Nephron (organoid): Measurements from ENCODE around the gene BTBD8.

Experiments
- H3K27ac Mint-ChIP-seq, 3 experiments: 2 replicates each; pipeline ENCODE4 v1.8.0; 2020; ENCODE audit warnings: mixed read lengths in 3 of 3, mild to moderate bottlenecking in 2 of 3, moderate library complexity in 1 of 3
- H3K27me3 Mint-ChIP-seq: 2 replicates; pipeline ENCODE4 v1.8.0; 2021; ENCODE audit warnings: low read depth, mild to moderate bottlenecking, moderate library complexity, mixed read lengths
- H3K36me3 Mint-ChIP-seq: 2 replicates; pipeline ENCODE4 v1.8.0; 2020; ENCODE audit warnings: low read depth, mixed read lengths
- H3K4me1 Mint-ChIP-seq: 2 replicates; pipeline ENCODE4 v1.8.0; 2020; ENCODE audit warnings: mixed read lengths
- H3K4me3 Mint-ChIP-seq, 3 experiments: 2 replicates each; pipeline ENCODE4 v1.8.0; 2020; ENCODE audit warnings: mild to moderate bottlenecking in 3 of 3, mixed read lengths in 3 of 3, moderate library complexity in 2 of 3
- H3K9me3 Mint-ChIP-seq: 2 replicates; pipeline ENCODE4 v1.8.0; 2020; ENCODE audit warnings: mixed read lengths
- TF ChIP-seq, protein P1 (sequence below), 3 experiments: fragments of 200-600 bp; sonication (generic); IDR thresholded peaks; one replicate each; pipeline ENCODE4 v1.5.0; 2021; ENCODE audit warnings: antibody characterized with exemption in 3 of 3; ENCODE audit not compliant: unreplicated experiment in 3 of 3

BTBD8 gene

DNA sequence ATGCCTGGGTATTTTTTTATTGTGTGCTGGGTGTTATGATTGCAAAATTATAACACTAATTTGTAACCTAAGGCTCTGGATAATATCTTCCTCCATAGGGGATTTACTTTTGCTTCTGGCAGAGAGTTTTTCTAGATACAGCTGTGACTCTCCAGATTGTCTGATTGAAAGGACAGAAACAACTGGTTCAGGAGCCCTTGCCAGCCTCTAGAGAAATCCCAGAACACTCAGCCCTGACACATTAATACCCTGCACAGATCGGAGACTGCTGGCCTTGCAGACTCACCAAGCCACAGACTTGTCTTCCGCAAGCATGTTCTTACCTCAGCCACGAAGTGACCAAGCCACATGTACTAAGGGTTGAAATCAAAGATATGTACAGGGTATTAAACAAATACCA, 148.3 kb downstream of the BTBD8 start:
- Mint-ChIP-seq H3K9me3 (no peaks in the 10 kb centered on the region), H3K4me1 (no peaks in the 10 kb centered on the region), H3K27me3 (no peaks in the 10 kb centered on the region), H3K27ac (no peak overlapping the region), H3K36me3 (no peaks in the 10 kb centered on the region), H3K4me3 (no peak overlapping the region)
- TF ChIP-seq, protein P1, sequence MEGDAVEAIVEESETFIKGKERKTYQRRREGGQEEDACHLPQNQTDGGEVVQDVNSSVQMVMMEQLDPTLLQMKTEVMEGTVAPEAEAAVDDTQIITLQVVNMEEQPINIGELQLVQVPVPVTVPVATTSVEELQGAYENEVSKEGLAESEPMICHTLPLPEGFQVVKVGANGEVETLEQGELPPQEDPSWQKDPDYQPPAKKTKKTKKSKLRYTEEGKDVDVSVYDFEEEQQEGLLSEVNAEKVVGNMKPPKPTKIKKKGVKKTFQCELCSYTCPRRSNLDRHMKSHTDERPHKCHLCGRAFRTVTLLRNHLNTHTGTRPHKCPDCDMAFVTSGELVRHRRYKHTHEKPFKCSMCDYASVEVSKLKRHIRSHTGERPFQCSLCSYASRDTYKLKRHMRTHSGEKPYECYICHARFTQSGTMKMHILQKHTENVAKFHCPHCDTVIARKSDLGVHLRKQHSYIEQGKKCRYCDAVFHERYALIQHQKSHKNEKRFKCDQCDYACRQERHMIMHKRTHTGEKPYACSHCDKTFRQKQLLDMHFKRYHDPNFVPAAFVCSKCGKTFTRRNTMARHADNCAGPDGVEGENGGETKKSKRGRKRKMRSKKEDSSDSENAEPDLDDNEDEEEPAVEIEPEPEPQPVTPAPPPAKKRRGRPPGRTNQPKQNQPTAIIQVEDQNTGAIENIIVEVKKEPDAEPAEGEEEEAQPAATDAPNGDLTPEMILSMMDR (IDR thresholded peaks at IDR 0.05; ENCODE audit: unreplicated experiment in 3 of 3), result no peak

DNA sequence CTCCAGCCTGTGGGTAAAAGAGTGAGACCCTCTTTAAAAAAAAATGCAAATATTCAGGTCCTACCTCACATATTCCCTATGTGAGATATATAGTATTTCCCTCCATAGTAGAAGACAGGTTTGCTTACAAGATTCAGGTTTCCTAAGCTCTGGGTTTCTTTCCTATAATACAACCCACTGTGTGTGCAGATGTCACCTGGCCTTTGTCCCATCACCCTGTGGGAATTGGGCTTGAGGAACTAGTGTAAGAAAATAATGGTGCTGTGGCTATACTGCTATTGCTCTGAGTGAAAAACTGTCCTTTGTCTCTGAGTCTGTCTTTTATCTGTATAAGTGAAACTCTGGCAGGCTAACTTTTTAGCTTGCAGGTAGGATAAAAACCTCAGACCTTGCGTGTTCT, 150.6 kb downstream of the BTBD8 start:
- Mint-ChIP-seq H3K27ac (no peak overlapping the region), H3K36me3 (no peaks in the 10 kb centered on the region), H3K4me3 (no peak overlapping the region), H3K9me3 (no peaks in the 10 kb centered on the region), H3K4me1 (no peaks in the 10 kb centered on the region), H3K27me3 (no peaks in the 10 kb centered on the region)
- TF ChIP-seq, protein P1 (IDR thresholded peaks at IDR 0.05; ENCODE audit: unreplicated experiment in 3 of 3), result no peak
